GM12891 (cell line): ENCODE results near the gene ALPI.

ENCODE experiments used
- PAX5 ChIP-seq: IDR thresholded peaks from 2 replicates; pipeline ENCODE4 v1.6.1; 2011; ENCODE audit warnings: low read length, moderate library complexity, mild to moderate bottlenecking; ENCODE audit not compliant: insufficient read depth, severe bottlenecking
- POLR2A ChIP-seq: IDR thresholded peaks from 2 replicates; pipeline ENCODE4 v1.6.1; 2011; ENCODE audit warnings: low read depth, low read length, control low read depth
- POLR2AphosphoS5 ChIP-seq: IDR thresholded peaks from 2 replicates; pipeline ENCODE4 v1.6.1; 2011; ENCODE audit warnings: low read depth, low read length, control low read depth
- POU2F2 ChIP-seq: IDR thresholded peaks from 2 replicates; pipeline ENCODE4 v1.6.1; 2011; ENCODE audit warnings: low read depth, mild to moderate bottlenecking, control low read depth, low read length, moderate library complexity
- SPI1 ChIP-seq: IDR thresholded peaks from 2 replicates; pipeline ENCODE4 v1.6.1; 2011; ENCODE audit warnings: low read depth, low read length, control low read depth
- TAF1 ChIP-seq: IDR thresholded peaks from 2 replicates; pipeline ENCODE4 v1.6.1; 2011; ENCODE audit warnings: low read depth, low read length, control low read depth

DNA sequence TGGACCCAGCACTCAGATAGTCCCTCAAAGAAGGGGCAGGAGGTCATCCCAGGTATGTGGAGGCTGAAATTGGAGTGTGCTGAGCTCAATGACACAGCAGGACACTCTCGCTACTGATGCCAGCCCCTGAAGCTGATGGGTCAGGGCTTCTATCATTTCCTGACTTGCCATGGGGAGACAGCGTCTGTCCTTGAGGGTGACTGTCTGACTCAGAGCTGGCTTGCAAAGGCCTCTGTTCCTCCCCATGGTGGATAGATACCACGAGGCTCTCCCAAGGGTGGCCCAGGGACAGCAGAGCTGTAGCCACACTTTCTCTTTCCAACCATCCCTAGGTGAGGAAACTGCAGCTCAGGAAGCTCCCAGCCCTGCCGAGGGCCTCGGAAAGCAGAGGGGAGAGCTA, 38.5 kb upstream of the ALPI start:
- no peak for TF ChIP-seq POU2F2
- TF ChIP-seq POLR2A: no peak
- TF ChIP-seq POLR2AphosphoS5: no peak
- TF ChIP-seq TAF1: no peak
- TF ChIP-seq PAX5: no peak
- TF ChIP-seq SPI1: no peak
